Esophagus muscularis mucosa (tissue), 3 donors: Measurements from ENCODE around the gene VSIG2.

Experiments
- POLR2A ChIP-seq: fragments of 450-650 bp; IDR thresholded peaks from one replicate; pipeline ENCODE4 v1.6.1; 2017; ENCODE audit warnings: antibody characterized with exemption, moderate library complexity, mild to moderate bottlenecking, low read depth
- TF ChIP-seq, protein P1 (sequence below), 3 experiments: fragments of 200-600 bp in 2 of 3; fragments of 450-650 bp in 1 of 3; sonication (generic) in 2 of 3; IDR thresholded peaks; one replicate each; pipeline ENCODE4 v1.5.1; 2017 to 2019; ENCODE audit warnings: antibody characterized with exemption in 3 of 3, mild to moderate bottlenecking in 2 of 3, moderate library complexity in 1 of 3

DNA sequence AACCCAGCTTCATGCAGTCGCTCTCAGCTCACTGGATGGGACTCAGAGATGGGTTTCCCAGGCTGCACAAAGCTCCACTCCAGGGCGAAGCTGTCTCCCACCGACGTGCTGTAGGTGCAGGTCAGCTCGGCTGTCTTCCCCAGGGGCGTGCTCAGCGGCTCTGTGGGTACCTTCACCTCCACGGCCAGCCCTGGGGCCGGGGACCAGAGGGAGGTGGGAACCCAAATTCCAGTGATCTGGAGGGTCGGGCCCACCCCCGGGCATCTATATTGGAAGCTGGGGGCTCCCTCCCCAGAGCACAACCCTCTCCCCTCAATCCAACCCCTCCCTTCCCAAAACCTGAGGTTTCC, 689 bp downstream of the VSIG2 start:
- TF ChIP-seq, protein P1, sequence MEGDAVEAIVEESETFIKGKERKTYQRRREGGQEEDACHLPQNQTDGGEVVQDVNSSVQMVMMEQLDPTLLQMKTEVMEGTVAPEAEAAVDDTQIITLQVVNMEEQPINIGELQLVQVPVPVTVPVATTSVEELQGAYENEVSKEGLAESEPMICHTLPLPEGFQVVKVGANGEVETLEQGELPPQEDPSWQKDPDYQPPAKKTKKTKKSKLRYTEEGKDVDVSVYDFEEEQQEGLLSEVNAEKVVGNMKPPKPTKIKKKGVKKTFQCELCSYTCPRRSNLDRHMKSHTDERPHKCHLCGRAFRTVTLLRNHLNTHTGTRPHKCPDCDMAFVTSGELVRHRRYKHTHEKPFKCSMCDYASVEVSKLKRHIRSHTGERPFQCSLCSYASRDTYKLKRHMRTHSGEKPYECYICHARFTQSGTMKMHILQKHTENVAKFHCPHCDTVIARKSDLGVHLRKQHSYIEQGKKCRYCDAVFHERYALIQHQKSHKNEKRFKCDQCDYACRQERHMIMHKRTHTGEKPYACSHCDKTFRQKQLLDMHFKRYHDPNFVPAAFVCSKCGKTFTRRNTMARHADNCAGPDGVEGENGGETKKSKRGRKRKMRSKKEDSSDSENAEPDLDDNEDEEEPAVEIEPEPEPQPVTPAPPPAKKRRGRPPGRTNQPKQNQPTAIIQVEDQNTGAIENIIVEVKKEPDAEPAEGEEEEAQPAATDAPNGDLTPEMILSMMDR (IDR thresholded peaks at IDR 0.05), result no peak
- no peak for TF ChIP-seq POLR2A
